HG02588 (cell line): ENCODE measurements around the gene RNLS.

ENCODE experiments used
- ATAC-seq: cut with Tn5 transposase; IDR thresholded peaks from one replicate; pipeline ENCODE4 v1.9.1; 2021; ENCODE audit warnings: mild to moderate bottlenecking, moderate library complexity; ENCODE audit not compliant: unreplicated experiment

RNLS gene

DNA sequence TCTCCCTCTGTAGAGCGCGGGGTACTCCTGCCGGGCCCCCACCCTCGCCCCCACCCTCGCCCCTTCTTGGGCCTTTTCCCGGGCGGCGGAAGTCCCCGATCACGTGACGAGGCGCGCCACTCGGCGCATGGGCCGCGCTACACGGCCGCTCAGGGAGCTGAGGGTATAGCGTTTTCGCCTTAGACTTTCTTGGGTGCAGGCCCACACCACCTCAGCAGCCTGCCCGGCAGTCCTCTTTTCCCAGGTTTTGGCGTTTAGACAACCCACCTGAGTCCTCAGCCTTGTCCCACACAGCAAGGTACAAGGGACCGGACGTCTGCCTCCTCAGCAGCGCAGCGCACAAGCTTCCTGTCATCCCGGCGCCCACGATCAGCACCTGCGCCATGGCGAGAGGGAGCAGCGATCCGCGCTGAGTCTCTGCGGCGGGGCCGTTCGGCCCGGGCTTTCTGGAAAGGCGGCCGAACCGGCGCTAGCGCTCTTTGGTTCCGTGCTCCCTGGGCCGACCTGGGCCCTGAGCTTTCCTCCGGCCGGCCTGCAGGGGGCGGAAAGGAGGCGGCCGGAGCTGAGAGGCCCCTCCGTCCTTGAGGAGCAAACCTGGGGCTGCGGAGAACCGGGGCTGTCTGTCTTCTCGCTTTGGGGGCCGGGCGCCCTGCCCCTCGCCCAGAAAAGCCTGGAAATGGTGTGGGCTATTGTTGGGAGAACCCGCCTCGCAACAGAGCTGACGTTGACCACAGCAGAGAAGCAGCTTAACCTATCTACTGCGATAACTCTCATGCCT, at the start of gene RNLS:
Gene RNLS, minus strand, starts transcription at position 513 of the 778 bp plus-strand sequence.
- peak; percentile 84 for ATAC-seq

DNA sequence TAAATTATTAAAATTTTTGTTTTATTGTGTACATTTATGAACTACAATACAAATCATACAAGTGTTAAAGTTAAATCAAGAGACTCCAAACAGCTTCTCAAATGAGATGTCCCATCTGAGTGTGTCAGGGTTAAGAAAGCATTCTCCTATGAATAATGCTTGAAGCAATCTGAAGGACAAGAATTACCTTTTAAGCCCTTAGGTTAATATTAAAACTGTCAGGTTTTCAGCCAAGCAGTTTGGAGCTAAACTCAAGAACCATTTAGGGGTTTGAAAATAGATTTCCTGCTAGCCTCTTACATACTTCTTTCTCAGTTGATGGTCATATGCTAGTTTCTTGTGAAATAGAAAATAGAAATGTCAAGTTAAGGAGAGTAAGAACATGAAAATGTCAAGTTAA, 41.7 kb upstream of the RNLS start:
- no peak for ATAC-seq

DNA sequence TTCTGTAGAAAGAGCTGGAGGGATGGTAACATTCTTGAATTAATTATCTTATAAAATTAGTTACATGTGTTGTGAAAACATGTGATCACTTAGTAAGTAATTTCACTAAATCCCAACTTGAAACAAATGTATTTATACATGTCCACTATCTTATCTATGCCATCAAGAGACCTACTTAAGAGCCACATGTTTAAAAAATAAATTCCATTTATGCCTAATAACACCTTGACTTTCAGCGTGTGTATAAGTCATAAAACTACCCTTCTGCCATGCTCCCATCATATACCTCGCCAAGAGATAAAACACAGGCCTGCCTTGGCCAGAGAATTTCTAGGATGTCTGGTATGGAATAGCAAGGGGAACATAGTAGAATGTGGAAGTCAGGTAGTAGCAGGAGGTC, 40.7 kb upstream of the RNLS start:
- no peak for ATAC-seq

DNA sequence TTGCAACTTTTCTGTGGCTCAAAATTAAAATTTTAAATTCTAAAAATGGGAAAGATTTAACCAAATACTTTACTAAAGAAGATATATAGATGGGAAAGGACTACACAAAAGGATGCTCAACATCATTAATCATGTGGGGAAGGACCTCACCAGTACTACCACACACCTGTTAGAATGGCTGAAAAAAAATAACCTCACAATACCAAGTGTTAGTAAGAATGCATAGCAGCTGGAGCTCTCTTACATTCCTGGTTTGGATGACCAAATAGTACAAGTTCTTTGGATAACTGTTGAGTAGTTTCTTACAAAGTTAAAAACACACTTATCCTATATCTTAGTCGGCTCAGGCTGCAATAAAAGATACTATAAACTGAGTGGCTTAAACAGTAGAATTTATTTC, 37.3 kb upstream of the RNLS start:
- ATAC-seq, result no peak

DNA sequence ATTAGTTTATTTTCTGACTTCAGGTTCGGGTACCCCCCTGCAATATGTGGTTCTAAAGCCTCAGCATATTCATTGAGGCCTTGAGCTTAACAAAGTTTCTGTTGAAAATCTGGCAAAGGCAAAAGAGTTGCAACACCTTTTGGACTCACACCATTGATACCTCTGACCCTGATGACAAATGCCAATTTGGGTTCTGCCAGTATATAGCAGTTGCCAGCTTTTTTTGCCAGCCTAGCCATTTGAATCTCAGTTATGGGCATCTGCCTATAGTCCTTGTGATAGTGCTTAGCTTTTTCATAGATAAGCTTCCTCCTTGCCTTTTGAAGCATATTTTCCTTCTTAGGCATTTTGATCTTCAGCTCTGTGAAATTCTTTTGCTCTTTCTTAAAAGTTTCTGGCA, 35.4 kb upstream of the RNLS start:
- no peak for ATAC-seq

DNA sequence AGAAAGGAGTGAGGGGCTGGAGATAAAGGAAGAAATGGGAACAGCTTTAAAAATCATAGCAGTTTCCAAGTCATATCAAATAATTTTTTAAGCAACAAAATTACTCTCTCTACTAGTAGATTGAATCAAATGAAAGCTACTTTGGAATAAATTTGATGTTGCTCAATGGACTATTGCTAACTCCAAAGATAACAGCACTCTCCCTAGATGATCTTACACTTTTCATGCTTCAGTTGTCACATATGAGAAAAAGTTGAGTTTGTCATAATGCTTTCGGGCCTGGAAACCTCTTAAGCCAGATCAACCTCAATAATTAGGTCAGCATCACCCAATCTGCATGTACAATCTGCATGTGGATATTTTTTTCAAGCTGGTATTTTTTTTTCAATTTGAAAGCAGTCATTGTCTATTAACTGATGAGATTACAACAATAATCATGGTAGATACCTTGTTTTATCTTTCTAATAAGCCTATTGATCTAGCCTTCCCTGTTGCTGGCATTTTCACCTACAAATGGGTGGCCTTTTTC, 34.7 kb upstream of the RNLS start:
- no peak for ATAC-seq

DNA sequence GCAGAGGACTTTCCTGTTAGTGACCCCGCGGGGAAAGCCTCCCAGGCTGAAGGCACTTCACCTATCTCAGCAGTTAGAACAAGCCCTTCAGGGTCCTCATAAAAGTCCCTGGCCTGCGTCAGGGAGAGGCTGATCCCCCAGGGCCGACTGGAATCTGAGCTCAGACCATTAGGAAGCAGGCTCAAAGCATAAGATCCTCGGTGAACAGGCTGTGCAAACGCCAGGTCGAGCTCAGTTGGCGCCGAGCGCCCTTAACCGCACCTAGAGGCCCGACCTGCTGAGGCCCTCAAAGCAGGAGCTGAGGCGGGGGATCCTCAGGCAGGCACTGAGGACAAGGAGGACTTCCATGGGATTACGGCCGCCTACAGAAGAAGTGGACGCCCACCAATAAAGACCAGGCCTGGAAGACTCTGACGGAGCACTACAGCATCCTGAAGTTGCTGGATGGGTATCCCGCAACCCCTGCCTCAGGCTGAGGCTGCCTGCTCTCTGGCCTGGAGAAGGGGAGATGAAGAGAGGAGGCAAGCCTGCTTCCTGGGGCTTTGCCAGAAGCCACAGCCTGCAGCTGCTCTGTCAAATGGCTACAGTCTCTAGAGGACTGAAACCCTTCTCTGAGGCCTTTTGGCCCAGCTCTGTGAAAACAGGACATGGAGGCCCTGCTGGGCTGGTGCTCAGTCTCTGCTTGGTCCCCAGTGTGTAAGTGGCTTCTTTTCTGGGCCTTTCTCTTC, 33.3 kb upstream of the RNLS start:
- ATAC-seq, result no peak

DNA sequence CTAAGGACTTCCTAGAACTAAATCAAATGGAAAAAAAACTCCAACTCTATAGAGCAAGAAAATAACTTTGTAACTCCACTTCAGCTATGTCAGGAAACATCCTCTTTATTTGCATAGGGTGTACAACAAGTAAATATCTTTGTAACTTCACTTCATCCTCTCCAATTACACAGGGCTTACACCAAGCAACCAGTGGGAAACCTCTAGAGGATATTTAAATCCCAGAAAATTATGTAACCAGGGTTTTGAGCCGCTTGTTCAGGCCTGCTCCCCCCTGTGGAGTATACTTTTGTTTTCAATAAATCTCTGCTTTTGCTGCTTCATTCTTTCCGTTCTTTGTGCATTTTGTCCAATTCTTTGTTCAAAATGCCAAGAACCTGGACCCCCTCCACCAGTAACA, 25.7 kb upstream of the RNLS start:
- ATAC-seq, result no peak

DNA sequence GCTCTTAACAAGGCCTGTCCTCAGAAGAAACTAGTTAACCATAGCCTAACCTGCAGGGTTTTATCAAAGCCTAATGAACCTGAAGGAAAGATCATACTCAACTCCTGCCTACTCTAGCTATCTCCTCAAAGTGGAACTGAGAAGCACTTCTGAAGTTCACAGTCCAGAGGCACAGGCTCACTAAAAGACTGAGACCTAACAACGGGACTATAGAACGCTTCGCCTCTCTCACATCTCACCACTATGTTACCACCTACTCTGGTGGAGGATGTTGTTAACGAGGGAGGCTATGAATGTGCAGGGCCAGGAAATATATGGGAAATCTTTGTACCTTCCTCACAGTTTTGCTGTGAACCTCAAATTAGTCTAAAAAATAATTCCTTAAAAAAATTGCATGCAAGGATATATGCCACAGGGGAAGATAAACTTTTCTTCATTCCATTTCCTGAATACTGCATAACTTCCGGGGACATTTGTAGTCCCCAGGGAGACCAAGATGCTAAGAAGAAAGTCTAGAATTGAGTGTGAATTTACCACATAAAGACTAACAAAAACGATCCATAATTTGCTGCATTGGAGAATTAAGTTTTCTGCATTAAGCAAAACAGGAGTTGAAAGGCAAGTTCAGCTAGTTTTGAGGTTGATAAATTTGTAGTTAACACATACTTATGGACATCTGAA, 25.1 kb upstream of the RNLS start:
- no peak for ATAC-seq

DNA sequence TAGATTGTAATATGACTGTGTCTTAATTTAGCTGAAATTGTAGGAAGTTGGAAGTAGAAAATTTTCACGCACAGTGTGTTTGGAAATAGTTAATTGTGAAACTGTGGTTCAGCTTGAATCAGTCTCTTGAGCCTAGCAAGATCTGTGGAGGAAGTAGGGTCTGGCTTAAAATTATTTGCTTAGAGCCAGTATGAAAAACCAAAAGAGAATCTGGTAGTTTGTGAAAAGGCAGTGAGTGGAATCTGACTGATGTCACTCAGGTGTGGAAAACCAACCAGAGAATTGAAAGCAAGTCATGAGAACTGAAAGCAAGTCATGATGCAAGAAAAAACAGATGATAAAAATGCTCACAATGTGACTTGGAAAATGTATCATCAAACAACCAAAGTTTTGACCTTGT, 14.9 kb upstream of the RNLS start:
- ATAC-seq, result peak; percentile 82

DNA sequence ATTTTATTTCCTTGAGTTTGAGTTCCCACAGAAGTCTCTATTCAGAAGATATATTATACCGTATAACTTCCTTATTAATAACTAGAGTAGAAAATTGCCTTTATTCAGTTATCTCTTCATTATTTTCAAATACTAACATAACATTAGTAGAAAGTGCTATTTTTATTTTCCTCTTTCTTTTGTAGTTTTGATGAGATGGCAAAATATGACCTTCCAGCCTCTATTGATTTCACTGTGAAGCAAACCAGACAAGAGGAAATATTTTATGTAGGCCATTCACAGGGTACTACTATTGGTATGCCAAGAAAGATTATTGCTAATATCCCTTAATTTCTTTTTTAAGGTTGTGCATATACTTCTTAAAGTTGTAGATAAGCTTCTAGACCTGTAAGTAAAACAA, 11.4 kb upstream of the RNLS start:
- ATAC-seq, result no peak

DNA sequence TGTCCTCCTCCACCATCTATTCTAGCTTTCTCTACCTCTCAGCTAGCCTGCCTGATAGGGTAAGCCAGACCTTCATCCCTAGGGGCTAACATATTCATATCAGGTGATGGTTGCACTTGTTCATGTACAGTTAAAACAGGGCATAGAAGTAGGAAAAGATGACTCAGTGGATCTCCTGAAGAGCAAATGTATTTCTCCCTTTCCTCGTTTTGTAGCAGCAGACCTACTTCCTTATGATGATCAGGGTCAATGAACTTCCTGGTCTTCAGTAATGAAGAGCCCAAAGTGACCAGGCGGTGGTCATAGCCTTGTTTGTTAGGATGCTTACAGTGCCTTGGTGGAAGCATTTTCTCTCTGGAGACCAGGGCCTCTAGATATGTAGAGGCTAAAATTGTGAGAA, 9.8 kb upstream of the RNLS start:
- ATAC-seq, result no peak

DNA sequence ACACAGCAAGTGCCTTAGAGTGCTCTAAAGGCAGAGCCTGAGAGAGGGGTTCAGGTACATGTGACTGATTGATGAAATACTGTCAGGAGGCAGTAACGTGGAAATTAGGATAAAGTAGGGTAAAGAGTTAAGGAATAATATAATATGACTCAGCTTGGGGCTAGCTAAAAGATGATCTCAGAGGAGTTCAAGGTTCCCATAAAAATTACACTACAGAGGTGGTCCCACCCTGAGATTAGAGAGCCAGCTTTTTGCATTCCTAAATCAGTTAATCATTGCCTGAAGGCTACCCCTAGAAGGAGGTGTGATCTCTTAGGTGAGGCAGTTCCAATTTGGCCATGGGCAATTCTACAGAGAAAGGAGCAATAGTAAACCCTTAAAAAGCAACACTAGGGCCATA, 9.3 kb upstream of the RNLS start:
- ATAC-seq, result no peak

DNA sequence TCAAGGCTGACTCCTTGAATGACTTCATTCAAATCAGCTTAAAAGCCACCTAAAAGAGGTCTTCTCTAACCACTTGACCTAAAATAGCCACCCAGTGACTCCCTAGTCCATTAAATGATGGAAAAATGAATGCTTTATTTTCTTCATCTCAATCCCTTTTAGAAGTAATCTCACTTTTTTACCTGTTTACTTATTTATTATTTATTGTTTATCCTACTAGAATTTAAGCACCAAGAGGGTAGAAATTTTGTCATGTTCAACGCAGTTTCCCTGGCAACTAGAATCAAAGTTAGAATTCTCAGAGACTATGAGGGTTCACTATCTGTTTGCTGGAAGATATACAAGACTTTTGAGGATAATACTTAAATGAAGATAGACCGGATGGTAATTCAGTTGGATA, 3.3 kb upstream of the RNLS start, which contains the start of gene LIPJ:
Gene LIPJ, plus strand, starts transcription at position 301 of the 400 bp plus-strand sequence. CDS start 3,926 bp downstream, outside the sequence.
- no peak for ATAC-seq

DNA sequence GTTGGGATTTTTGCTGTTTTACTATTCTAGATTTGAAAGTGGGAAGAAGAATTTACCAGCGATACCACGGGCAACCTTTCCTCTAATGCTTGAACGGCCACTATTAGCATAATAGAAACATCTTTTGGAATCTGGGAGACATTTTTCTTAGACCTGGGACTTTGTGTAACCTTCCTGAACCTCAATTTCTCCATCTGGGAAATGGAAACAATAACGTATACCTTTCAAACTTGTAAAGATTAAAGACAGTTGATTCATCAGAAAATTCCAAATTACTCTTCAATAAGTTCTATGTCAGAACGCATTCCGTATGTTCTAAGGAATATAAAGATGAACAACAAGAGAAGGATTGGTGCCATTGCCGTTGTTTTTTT, 453 bp upstream of the RNLS start:
- ATAC-seq, result no peak

DNA sequence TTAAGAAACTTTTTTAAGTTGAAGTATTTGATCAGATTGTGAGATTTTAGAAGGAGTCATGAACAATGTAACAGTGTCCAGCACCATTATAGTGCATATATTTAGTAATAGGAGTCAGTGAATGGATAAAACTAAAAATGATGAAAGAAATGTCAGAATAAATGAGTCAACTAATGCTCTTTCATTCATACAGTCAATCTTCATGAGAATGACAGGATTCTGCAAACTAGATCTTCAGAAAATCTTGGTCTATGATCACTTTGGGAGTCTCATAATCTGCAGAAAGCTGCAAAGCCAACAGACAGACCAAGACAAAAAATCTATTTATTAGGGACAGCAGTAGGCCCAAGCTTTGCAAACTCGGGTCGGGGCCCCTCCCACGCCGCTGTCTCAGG, 710 bp downstream of the RNLS start:
- no peak for ATAC-seq

DNA sequence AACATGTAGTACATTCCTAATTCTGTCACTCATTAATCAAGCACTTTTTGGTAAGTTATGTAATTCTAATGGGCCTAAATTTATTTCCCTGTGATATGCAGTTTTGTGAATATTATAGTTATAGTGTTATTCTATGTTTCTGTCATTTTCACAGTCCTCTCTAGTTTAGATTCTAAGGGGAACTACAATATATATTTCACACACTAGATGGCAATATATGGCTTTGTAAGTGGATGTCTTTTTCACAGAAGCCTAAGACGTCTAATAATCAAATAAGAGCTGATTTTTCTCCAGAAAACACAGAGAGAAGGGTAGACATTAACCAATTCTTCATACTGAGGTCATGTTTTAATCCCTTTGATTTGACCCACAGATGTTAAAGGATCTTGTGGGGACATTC, 18.0 kb downstream of the RNLS start:
- no peak for ATAC-seq

DNA sequence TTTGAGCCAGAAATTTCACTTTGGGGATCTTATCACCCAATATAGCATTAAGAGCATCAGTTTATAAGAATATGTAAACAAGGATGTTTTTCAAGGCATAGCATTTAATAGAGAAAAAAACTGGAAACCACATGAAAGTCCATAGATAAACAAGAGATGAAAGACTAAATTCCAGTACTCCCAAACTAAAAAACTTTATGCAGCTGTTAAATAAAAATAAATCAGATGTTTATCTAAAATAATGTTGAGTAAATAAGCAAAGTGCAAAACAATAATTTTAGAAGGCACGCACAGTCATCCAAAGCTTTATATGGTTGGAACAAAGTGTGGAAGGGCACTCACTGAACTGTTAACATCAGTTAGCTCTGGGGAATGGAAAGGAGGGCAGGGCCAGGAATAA, 21.0 kb downstream of the RNLS start:
- ATAC-seq, result no peak

DNA sequence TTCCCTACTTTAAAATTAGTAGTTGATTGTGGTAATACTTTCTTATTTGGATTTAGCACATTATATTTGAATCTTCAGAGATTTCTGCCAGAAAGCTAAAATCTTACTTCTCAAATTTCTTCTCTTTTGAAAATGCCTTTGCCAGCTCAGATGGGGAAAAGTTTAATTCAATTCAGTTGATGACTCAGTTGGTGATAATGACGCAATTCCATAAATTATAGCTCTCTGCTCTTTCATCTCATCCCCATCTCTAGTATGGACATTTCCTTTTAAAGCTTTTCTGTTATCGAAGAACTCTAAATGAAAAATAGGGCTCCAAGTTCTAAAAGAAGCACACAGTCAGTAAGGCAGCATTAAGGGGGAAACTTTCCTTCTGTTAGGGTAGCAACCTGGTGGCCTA, 25.5 kb downstream of the RNLS start:
- ATAC-seq, result no peak

DNA sequence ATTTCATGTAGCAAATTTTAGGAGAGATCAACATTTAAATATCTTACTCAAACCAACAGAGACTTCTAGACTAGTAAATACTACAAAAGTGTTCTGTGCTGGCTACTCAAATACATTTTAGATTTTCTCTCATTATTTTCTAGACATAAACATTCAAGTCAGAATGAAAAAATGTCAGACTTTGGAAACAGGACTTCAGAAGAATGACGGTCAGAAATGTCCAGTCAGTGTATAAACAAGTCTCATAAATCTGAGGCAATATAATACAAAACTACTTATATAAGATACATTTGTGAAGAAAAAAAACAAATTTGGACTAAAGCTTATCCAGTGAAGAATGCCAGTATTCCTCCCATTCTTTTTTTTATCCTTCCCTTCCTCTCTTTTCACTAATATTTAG, 25.9 kb downstream of the RNLS start:
- ATAC-seq, result no peak

DNA sequence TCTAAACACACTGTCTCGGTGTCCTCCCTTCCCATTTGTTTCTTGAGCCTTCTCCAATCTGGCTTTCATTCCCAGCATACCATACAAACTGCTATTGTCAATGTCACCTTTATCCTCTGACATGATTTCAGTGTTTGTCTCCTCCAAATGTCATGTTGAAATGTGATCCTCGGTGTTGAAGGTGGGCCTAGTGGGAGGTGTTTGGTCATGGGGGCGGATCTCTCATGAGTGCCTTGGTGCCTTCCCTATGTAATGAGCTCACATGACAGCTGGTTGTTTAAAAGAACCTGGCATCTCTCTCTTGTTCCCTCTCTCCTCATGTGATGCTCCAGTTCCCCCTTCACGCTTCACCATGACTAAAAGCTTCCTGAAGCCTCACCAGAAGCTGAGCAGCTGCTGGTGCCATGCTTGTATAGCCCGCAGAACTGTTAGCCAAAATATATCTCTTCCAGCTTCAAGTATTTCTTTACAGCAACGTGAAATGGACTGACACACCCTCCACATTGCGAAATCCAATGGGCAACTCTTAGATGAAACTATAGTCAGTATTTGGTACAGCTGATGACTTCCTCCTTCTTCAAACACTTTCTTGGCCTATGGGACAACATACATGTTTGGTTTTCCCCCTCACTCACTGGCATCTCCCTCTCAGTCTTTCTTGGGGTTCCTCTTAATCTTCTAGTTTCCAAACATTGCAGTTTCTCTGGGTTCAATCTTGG, 27.8 kb downstream of the RNLS start:
- no peak for ATAC-seq
